HTERT RPE-1 (cell line): ENCODE data around the gene HECW1.

Experiments
- in situ Hi-C: fragments of 300-500 bp; cut with MboI; formaldehyde crosslinking; loops from 4 replicates; pipeline ENCODE4 v1.14.3; 2020; ENCODE audit warnings: low sequenced_read_pairs

The HECW1 gene

DNA sequence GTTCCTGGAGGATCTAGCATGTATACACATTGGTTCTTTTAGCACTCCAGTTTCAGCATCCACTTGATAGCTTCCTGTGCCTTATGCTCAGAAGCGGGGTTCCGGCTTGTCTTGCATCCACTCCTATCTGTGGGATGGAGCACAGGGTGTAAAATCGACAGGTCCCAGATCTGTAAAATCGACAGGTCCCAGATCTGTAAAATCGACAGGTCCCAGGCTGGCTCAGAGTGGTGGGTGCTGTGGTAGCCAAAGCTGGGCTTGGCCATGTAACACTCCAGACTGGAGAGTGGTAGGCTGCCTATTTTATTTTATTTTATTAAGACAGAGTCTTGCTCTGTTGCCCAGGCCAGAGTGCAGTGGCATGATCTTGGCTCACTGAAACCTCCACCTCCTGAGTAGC, 30.3 kb downstream of the HECW1 start:
- in situ Hi-C loops, result no loop called here

DNA sequence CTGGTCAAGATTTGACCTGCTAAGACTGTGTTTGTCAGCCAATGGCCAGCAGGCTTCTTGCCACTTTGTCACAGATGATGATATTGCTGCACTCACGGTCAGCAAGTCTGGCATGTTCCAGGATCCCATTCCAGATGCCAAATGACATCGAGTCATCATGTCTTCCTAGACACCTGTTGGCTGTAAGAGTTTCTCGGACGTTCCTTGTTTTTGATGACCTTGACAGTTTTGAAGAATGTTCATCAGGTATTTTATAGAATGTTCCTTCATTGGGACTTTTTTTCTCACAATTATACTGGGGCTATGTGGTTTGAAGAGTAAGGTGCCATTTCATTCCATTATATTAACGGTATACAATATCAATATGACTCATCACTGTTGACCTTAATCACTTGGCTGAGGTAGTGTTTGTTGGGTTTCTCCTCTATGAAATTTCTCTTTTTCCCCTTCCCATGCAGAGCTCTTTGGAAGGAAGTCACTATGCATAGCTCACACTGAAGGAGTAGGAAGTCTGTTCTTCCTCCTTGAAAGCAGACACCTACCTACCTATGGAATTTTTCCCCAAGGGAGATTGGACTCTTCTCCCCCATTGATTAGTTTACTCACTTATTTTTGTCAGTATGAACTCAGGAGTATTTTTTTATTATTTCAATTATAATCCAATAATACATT, 31.6 kb downstream of the HECW1 start:
- in situ Hi-C loops, result no loop called here

DNA sequence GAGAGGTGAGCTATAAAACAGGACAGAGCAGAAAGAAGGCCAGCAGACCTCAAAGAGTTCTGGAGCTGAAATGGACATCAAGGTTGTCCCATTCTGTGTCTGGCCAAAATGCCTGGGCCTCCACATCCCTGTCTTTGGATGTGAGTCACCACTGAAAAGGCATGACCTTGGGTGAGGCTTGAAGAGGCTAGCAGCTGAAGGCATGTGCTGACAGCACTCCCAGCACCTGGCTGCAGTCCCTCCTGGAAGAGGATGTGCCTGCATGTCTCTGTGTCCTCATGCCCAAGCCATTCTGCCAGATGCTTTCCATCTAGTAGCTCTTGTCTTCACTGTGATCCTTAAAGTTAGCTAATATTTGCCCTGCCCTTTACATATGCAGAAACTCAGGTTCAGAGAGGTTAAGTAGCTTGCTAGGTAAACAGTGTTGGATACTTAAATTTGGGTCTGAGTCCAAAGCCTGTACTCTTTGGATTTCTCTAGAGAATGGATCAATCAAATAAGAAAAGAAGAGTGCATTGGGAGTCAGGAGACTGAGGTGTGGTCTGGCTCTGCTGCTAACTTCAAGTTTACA, 35.8 kb downstream of the HECW1 start:
- in situ Hi-C loops, result no loop called here

GRCh38 chr7:43151076-43151475, 38.6 kb downstream of the HECW1 start:
- in situ Hi-C loops, result no loop called here

GRCh38 chr7:43152696-43153095, 40.2 kb downstream of the HECW1 start:
- in situ Hi-C loops, result no loop called here

GRCh38 chr7:43155636-43156035, 43.2 kb downstream of the HECW1 start:
- in situ Hi-C loops, result no loop called here

- in situ Hi-C loops, result no loop called here
Observed at GRCh38 chr7:43163885-43164284, 51.4 kb downstream of the HECW1 start.

DNA sequence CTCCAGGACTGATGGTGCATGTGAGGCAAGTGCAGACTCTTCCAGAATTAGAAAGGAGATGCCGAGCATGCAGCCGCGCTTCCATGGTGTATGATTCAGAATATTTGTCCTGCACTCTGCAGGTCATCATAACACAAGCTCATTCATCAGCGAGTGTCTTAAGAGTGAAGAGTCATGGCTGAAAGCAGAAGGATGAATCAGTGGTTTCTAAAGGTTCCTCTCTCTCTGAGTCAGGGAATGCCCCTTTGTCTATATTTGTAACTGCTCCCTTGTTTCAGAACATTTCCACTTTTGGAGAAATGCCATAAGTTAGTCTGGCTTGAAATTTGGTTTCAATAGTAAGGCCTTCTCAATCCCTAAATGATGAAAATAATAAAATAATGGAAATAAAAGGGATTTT, 52.3 kb downstream of the HECW1 start:
- in situ Hi-C loops, result no loop called here

DNA sequence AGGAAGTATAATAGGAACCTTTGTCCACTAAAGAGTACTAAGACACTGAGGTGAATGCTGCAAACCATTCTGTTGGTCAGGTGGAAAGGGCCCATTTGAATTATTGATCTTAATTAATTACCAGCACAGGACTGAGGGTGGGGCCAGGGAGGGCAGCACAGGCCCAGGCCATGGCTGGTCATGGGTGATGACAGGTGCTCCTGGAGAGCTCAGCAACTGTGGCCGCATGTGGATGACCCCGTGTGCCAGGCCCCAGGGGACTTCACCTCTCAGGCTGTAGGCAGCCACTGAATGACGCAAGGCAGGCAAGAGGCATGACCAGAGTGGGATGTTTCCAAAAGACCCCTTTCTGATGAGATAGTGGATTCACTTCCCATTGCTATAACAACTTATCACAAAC, 54.2 kb downstream of the HECW1 start:
- in situ Hi-C loops, result no loop called here

DNA sequence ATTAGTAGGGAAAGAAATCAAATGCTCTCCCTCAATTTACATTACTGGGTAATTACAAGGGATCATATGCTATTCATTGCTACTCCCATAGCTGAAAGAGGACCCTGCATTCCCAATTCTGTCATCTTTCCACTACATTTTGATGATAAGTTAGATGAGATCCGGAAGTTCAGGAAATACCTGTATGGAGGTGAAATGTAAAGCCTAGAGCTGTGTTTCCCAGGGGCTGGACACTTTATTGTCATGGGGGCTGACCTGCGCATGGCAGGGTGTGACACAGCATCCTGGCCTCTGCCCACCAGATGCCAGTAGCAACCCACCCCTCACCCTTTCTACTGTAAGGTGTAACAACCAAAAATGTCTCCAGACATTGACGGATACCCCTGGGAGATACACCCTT, 56.6 kb downstream of the HECW1 start:
- in situ Hi-C loops, result no loop called here

DNA sequence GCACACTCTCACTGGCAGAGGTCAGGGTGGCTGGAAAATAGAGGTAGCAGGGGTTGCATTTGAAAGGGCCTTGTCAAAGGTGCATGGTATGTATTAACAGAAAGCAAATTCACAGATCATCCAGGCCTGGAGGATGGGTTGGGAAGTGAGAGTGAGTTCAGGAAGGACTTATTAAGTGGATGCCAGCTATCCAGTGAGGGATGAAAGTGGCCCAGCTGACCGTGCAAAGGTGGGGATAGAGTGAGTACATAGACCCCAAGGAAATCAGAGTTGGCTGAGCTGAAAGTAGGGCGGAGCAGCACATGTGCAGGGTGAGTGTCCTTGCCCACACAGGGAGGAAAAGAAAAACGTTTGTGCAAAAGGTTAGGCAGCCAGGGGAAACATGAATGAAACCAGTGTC, 58.1 kb downstream of the HECW1 start:
- in situ Hi-C loops, result no loop called here

- in situ Hi-C loops, result no loop called here
Observed at GRCh38 chr7:43175570-43176200, 63.2 kb downstream of the HECW1 start.

- in situ Hi-C loops, result no loop called here
Observed at GRCh38 chr7:43179393-43179792, 66.9 kb downstream of the HECW1 start.

DNA sequence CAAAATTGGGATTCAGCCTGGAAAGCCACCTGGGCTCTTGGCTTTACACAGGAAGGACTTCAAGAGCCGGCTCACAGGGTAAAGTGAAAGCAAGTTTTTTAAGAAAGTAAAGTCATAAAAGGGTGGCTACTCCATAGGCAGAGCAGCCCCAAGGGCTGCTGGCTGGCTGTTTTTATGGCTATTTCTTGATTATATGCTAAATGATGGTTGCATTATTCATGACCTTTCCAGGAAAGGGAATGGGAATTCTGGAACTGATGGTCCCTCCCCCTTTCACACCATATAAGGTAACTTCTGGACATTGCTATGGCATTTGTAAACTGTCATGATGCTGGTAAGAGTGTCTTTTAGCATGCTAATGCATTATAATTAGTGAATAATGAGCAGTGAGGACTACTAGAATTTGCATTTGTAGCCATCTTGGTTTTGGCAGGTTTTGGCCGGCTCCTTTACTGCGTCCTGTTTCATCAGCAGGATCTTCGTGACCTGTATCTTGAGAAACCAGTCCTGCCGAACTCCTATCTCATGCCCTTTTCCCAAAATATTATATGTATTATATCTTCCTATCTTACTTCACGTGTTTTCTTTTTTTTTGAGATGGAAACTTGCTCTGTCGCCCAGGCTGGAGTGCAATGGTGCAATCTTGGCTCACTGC, 80.5 kb downstream of the HECW1 start:
- in situ Hi-C loops, result no loop called here

- in situ Hi-C loops, result no loop called here
Observed at GRCh38 chr7:43193893-43194292, 81.4 kb downstream of the HECW1 start.

- in situ Hi-C loops, result no loop called here
Observed at GRCh38 chr7:43195256-43195655, 82.8 kb downstream of the HECW1 start.

- in situ Hi-C loops, result no loop called here
Observed at GRCh38 chr7:43195768-43196167, 83.3 kb downstream of the HECW1 start.

DNA sequence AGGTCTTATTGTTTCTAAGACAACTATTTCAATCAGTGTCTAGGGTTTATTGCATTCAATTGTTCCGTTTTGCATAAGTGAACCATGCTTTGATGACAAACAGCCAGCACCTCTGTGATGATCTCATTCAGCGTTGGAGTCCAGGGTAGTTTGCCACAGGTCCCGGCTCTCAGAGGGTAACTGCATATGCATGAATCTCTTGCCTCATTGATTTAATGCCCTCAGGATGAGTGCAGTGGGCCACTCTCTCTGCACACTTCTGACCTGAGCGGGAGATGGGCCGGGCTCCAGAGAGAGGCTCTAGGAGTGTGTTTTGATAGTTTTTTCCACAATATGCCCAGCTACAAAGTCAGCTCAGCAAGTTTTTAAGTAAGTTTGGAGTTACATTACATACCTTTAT, 83.9 kb downstream of the HECW1 start:
- in situ Hi-C loops, result no loop called here

GRCh38 chr7:43198016-43198415, 85.6 kb downstream of the HECW1 start:
- in situ Hi-C loops, result no loop called here

DNA sequence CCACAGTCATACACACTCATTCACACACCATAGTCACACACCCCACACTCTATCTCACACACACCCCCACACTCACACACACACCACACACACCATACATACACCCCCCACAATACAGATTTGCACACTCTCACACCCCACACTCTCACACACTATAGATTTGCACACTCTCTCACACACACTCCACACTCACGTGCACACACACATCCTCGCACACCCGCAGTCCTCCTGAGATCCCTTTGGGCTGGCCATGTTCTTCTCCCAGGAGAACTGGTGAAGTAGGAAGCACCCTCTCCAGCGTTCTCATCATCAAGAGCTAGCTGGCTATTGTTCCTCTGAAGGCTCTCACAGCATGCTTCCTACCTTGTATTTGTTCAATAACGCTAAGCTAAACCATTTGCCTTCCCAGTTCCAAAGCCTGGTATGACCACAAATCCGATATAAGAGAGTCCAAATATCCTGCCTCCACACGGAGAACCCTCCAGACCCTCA, 86.2 kb downstream of the HECW1 start:
- in situ Hi-C loops, result no loop called here

- in situ Hi-C loops, result no loop called here
Observed at GRCh38 chr7:43199371-43200160, 87.1 kb downstream of the HECW1 start.
